AG09309 (cell line): Measurements from ENCODE around the gene MCTP1.
A peak's percentile ranks its signal among the peaks of the same experiment; 100 is the strongest.

ENCODE experiments used
- DNase-seq: peaks from one replicate; pipeline ENCODE4 v3.0.0-alpha.2; 2010; ENCODE audit warnings: low read depth
- H3K4me3 ChIP-seq: 2 replicates; pipeline ENCODE4 v1.5.1; 2011; ENCODE audit warnings: mild to moderate bottlenecking, low read depth, low read length, moderate library complexity; ENCODE audit not compliant: control insufficient read depth
- TF ChIP-seq, protein P1 (sequence below): IDR thresholded peaks from 2 replicates; pipeline ENCODE4 v1.5.1; 2011; ENCODE audit warnings: mild to moderate bottlenecking, low read depth, low read length, inconsistent platforms; ENCODE audit not compliant: insufficient read depth, control insufficient read depth; ENCODE audit errors: missing control alignments

MCTP1 gene

GRCh38 chr5:94901191-94901979 is 383.5 kb downstream of the MCTP1 start:
- TF ChIP-seq, protein P1, sequence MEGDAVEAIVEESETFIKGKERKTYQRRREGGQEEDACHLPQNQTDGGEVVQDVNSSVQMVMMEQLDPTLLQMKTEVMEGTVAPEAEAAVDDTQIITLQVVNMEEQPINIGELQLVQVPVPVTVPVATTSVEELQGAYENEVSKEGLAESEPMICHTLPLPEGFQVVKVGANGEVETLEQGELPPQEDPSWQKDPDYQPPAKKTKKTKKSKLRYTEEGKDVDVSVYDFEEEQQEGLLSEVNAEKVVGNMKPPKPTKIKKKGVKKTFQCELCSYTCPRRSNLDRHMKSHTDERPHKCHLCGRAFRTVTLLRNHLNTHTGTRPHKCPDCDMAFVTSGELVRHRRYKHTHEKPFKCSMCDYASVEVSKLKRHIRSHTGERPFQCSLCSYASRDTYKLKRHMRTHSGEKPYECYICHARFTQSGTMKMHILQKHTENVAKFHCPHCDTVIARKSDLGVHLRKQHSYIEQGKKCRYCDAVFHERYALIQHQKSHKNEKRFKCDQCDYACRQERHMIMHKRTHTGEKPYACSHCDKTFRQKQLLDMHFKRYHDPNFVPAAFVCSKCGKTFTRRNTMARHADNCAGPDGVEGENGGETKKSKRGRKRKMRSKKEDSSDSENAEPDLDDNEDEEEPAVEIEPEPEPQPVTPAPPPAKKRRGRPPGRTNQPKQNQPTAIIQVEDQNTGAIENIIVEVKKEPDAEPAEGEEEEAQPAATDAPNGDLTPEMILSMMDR = no peak
- H3K4me3 ChIP-seq = no peak overlapping the region
- no peak for DNase-seq

GRCh38 chr5:94900006-94900505 is 384.8 kb downstream of the MCTP1 start:
- no peak overlapping the region for H3K4me3 ChIP-seq
- TF ChIP-seq, protein P1 = no peak
- DNase-seq = no peak

- H3K4me3 ChIP-seq = no peak overlapping the region
- no peak for DNase-seq
- TF ChIP-seq, protein P1 = peak; percentile 45
These were observed 391.3 kb downstream of the MCTP1 start for GRCh38 chr5:94893412-94894135.

DNA sequence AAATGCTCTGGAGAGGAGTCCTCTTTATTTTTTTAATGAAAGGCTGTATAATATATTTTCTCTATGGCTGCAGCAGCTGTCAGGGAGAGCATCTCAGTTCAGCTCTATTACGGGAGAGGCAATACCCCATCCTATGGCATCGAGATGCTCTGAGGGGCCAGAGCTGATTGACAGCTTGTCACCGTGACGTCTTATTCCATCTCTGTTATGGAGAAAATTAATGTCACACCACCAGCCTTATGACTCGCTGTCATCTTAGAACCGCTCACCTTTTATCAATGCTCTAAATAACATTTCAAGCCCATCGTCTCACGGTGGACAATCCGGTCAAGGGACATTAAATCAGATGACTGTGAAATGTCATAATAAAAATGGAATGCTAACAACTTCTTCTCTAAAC is 392.9 kb downstream of the MCTP1 start:
- DNase-seq = no peak
- TF ChIP-seq, protein P1 = no peak
- H3K4me3 ChIP-seq = no peak overlapping the region

GRCh38 chr5:94891565-94891964 is 393.3 kb downstream of the MCTP1 start:
- H3K4me3 ChIP-seq = no peak overlapping the region
- TF ChIP-seq, protein P1 = no peak
- no peak for DNase-seq

DNA sequence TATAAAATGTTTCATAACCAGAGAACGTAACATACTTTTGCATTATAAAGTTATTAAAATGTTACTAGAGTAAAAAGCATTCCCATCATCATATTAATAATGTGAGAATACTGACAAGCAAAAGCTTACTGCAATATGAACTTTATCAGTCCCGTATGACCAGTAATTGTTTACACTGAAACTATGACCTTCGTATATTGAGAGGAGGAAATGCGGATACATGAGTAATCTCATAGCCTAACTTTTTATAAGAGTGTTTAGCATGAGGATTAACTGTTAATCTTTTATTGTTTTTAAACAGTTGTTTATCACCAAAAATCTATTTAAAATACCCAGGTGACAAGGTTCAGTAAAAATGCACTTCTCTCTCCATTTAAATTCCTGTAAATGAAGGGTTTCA is 394.0 kb downstream of the MCTP1 start:
- no peak overlapping the region for H3K4me3 ChIP-seq
- DNase-seq = no peak
- TF ChIP-seq, protein P1 = no peak
